MCF 10A (cell line): Measurements from ENCODE around the gene ANKRD44. TPM values are rescaled to one million over a fixed set of nuclear protein-coding genes. Genes with fewer than 3 reads are reported as not detected.

Experiments
- BruUV-seq: library from RNA; stranded (reverse); fragments of 400-500 nt; replicated peaks from 2 replicates; lab custom pipeline; 2021; lab: Mats Ljungman, UMichigan
- CTCF ChIA-PET: fragments of 300-600 bp; sonication (Branson Sonifier 250); formaldehyde crosslinking; extraction: SDS; loops from one replicate; lab custom pipeline; 2021; ENCODE audit warnings: antibody characterized with exemption, inconsistent platforms; lab: Yijun Ruan, JAX
- POLR2A ChIA-PET: fragments of 300-600, 350-650 bp; sonication (Branson Sonifier 250); formaldehyde crosslinking; extraction: SDS; loops from one replicate; lab custom pipeline; 2020; ENCODE audit warnings: antibody characterized with exemption, inconsistent platforms; lab: Yijun Ruan, JAX
- DNase-seq: peaks from one replicate; pipeline ENCODE4 v3.0.0-alpha.2; 2018; ENCODE audit not compliant: unreplicated experiment
- H3K27ac Mint-ChIP-seq: one replicate; pipeline ENCODE4 v1.8.0; 2022; ENCODE audit warnings: mild to moderate bottlenecking, low read depth, mixed read lengths; ENCODE audit not compliant: unreplicated experiment
- H3K27me3 Mint-ChIP-seq: one replicate; pipeline ENCODE4 v1.8.0; 2022; ENCODE audit warnings: mixed read lengths; ENCODE audit not compliant: insufficient read depth, unreplicated experiment
- H3K36me3 Mint-ChIP-seq: one replicate; pipeline ENCODE4 v1.8.0; 2022; ENCODE audit warnings: mild to moderate bottlenecking, moderate library complexity, mixed read lengths; ENCODE audit not compliant: insufficient read depth, unreplicated experiment
- H3K4me1 Mint-ChIP-seq: one replicate; pipeline ENCODE4 v1.8.0; 2022; ENCODE audit warnings: mixed read lengths; ENCODE audit not compliant: insufficient read depth, unreplicated experiment
- H3K4me3 Mint-ChIP-seq: one replicate; pipeline ENCODE4 v1.8.0; 2022; ENCODE audit warnings: mild to moderate bottlenecking, moderate library complexity, mixed read lengths; ENCODE audit not compliant: unreplicated experiment
- H3K9me3 Mint-ChIP-seq: one replicate; pipeline ENCODE4 v1.8.0; 2022; ENCODE audit warnings: mixed read lengths; ENCODE audit not compliant: unreplicated experiment
- intact Hi-C: fragments of 100-400 bp; cut with micrococcal nuclease; formaldehyde crosslinking; loops from 2 replicates; pipeline ENCODE4 v1.14.1; 2022
- total RNA-seq: library from RNA; stranded (reverse); gene quantifications from 2 replicates; pipeline ENCODE4 v1.2.3, GENCODE V29; 2022
- TF ChIP-seq, protein P1 (sequence below): fragments of 200-600 bp; IDR thresholded peaks from one replicate; pipeline ENCODE4 v1.8.0; 2022; ENCODE audit warnings: antibody characterized with exemption, mild to moderate bottlenecking; ENCODE audit not compliant: unreplicated experiment

The ANKRD44 gene
- total RNA-seq, 1 experiment from 2014 or later, result 6.9 TPM

- Mint-ChIP-seq H3K4me1 (no peaks in the 10 kb centered on the region), H3K9me3 (peaks cover 8% of the 10 kb centered on the region), H3K4me3 (no peak overlapping the region), H3K36me3 (no peaks in the 10 kb centered on the region), H3K27ac (no peak overlapping the region), H3K27me3 (no peaks in the 10 kb centered on the region)
- ChIA-PET POLR2A (interaction anchor here (0.7 kb wide), 1 partner anchor 21 kb away, joined by 4 read pairs; no protein-coding TSS in a partner anchor), CTCF (interaction anchor here (0.6 kb wide), 1 partner anchor 48 kb away, joined by 4 read pairs; no protein-coding TSS in a partner anchor)
- no TSS peak for BruUV-seq
- TF ChIP-seq, protein P1, sequence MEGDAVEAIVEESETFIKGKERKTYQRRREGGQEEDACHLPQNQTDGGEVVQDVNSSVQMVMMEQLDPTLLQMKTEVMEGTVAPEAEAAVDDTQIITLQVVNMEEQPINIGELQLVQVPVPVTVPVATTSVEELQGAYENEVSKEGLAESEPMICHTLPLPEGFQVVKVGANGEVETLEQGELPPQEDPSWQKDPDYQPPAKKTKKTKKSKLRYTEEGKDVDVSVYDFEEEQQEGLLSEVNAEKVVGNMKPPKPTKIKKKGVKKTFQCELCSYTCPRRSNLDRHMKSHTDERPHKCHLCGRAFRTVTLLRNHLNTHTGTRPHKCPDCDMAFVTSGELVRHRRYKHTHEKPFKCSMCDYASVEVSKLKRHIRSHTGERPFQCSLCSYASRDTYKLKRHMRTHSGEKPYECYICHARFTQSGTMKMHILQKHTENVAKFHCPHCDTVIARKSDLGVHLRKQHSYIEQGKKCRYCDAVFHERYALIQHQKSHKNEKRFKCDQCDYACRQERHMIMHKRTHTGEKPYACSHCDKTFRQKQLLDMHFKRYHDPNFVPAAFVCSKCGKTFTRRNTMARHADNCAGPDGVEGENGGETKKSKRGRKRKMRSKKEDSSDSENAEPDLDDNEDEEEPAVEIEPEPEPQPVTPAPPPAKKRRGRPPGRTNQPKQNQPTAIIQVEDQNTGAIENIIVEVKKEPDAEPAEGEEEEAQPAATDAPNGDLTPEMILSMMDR, result no peak
- no peak for DNase-seq
- intact Hi-C loops, result no loop called here
Measured at GRCh38 chr2:196963961-196964360, 346.6 kb downstream of the ANKRD44 start.

- Mint-ChIP-seq H3K4me1 (no peaks in the 10 kb centered on the region), H3K27ac (no peak overlapping the region), H3K4me3 (no peak overlapping the region), H3K36me3 (no peaks in the 10 kb centered on the region), H3K9me3 (peaks cover 7% of the 10 kb centered on the region), H3K27me3 (no peaks in the 10 kb centered on the region)
- intact Hi-C loops, result no loop called here
- TF ChIP-seq, protein P1, result no peak
- no peak for DNase-seq
- CTCF ChIA-PET, result no interaction called here
- POLR2A ChIA-PET, result no interaction called here
- no TSS peak for BruUV-seq
Measured at GRCh38 chr2:196963043-196963442, 347.5 kb downstream of the ANKRD44 start.

DNA sequence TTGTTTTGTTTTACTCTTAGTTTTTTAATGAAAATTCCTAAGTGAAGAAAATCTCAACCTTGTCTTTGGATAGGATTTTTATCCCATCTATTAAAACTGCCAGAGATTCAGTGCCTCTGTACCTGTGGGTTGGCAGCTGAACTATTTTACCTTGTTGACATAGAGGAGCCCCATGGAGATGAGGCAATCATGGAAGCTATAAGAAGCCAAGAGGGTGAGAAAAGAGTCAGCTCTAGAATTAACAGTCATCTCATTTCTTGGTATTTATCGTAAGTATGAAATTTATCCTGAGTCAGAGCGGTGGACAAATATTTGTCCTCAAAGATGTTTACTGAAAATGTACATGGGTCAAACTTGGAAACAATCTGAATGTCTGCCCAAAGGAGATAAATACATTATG lies 348.3 kb downstream of the ANKRD44 start:
- Mint-ChIP-seq H3K27me3 (no peaks in the 10 kb centered on the region), H3K4me3 (no peak overlapping the region), H3K36me3 (no peaks in the 10 kb centered on the region), H3K9me3 (no peaks in the 10 kb centered on the region), H3K4me1 (no peaks in the 10 kb centered on the region), H3K27ac (no peak overlapping the region)
- ChIA-PET CTCF (no interaction called here), POLR2A (no interaction called here)
- TF ChIP-seq, protein P1, result no peak
- no peak for DNase-seq
- BruUV-seq, result no TSS peak
- intact Hi-C loops, result no loop called here

GRCh38 chr2:196961889-196962288 lies 348.7 kb downstream of the ANKRD44 start:
- Mint-ChIP-seq H3K27me3 (no peaks in the 10 kb centered on the region), H3K4me1 (no peaks in the 10 kb centered on the region), H3K27ac (no peak overlapping the region), H3K9me3 (no peaks in the 10 kb centered on the region), H3K4me3 (no peak overlapping the region), H3K36me3 (no peaks in the 10 kb centered on the region)
- POLR2A ChIA-PET, result no interaction called here
- intact Hi-C loops, result no loop called here
- no TSS peak for BruUV-seq
- CTCF ChIA-PET, result no interaction called here
- no peak for DNase-seq
- TF ChIP-seq, protein P1, result no peak
